ENCODE results near the gene LAG3.

The LAG3 gene

DNA sequence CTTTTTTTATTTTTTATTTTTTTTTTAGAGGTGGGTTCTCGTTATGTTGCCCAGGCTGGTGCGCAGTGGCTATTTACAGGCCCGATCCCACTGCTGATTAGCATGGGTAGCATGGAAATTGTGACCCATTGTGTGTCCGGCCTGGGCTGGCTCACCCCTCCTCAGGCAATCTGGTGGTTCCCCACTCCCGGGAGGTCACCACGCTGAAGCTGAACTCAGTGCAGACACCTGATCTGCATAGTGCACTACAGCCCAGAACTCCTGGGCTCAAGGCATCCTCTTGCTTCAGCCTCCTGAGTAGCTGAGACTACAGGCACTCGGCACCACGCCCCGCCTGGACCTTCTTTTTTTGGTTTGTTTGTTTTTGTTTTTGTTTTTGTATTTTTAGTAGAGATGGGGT, 11.5 kb downstream of the LAG3 start:
- Histone ChIP-seq H3K27ac (ENCODE audit: low read depth, low read length) (no peak overlapping the region), H3K4me1 (ENCODE audit: control insufficient read depth, low read length) (peaks cover 5% of the 10 kb centered on the region)
- TF ChIP-seq EZH2phosphoT487 (IDR thresholded peaks at IDR 0.05; ENCODE audit: borderline replicate concordance, low read length), result no peak
- TF ChIP-seq CTCF (IDR thresholded peaks at IDR 0.05; ENCODE audit: low read depth, low read length, poor library complexity, severe bottlenecking), result no peak

GRCh38 chr12:6784296-6784695, 12.0 kb downstream of the LAG3 start:
- TF ChIP-seq EZH2phosphoT487 (IDR thresholded peaks at IDR 0.05; ENCODE audit: borderline replicate concordance, low read length) (no peak), CTCF (IDR thresholded peaks at IDR 0.05; ENCODE audit: low read depth, low read length, poor library complexity, severe bottlenecking) (no peak)
- Histone ChIP-seq H3K27me3 (ENCODE audit: control insufficient read depth, low read length) (peaks cover 8% of the 10 kb centered on the region), H3K4me1 (ENCODE audit: control insufficient read depth, low read length) (peaks cover under 1% of the 10 kb centered on the region), H3K4me3 (ENCODE audit: low read length) (no peak overlapping the region), H3K9me3 (ENCODE audit: control insufficient read depth, insufficient read depth, low read length) (no peaks in the 10 kb centered on the region), H4K20me1 (ENCODE audit: control insufficient read depth, insufficient read depth, low read depth, low read length) (no peaks in the 10 kb centered on the region), H3F3A (ENCODE audit: control insufficient read depth, insufficient read depth) (0 out of 2 replicates have a peak, but pooled peaks cover under 1% of the 10 kb centered on the region), H3K36me3 (ENCODE audit: control insufficient read depth, low read length) (no peaks in the 10 kb centered on the region), H3K4me2 (ENCODE audit: low read length) (no peak overlapping the region), H3K9me2 (replicated peaks; ENCODE audit: control insufficient read depth, low read length) (no peaks in the 10 kb centered on the region), H3K27ac (ENCODE audit: low read depth, low read length) (no peak overlapping the region), H3K79me2 (ENCODE audit: control insufficient read depth, low read length) (no peaks in the 10 kb centered on the region)

More for the DNA sequence above, 11.5 kb downstream of the LAG3 start:
- Histone ChIP-seq H3F3A (ENCODE audit: control insufficient read depth, insufficient read depth) (0 out of 2 replicates have a peak, but pooled peaks cover 3% of the 10 kb centered on the region), H3K27me3 (ENCODE audit: control insufficient read depth, low read length) (peaks cover 6% of the 10 kb centered on the region; the same call in 1 of the 2 replicates), H3K9me2 (replicated peaks; ENCODE audit: control insufficient read depth, low read length) (no peaks in the 10 kb centered on the region), H4K20me1 (ENCODE audit: control insufficient read depth, insufficient read depth, low read depth, low read length) (no peaks in the 10 kb centered on the region), H3K4me3 (ENCODE audit: low read length) (no peak overlapping the region), H3K4me2 (ENCODE audit: low read length) (no peak overlapping the region), H3K36me3 (ENCODE audit: control insufficient read depth, low read length) (no peaks in the 10 kb centered on the region), H3K79me2 (ENCODE audit: control insufficient read depth, low read length) (no peaks in the 10 kb centered on the region), H3K9me3 (ENCODE audit: control insufficient read depth, insufficient read depth, low read length) (no peaks in the 10 kb centered on the region)

- H3F3A ChIP-seq (ENCODE audit: control insufficient read depth, insufficient read depth), result no peaks in the 10 kb centered on the region
- TF ChIP-seq EZH2phosphoT487 (IDR thresholded peaks at IDR 0.05; ENCODE audit: borderline replicate concordance, low read length), result no peak
- no peak for TF ChIP-seq CTCF (IDR thresholded peaks at IDR 0.05; ENCODE audit: low read depth, low read length, poor library complexity, severe bottlenecking)
- H4K20me1 ChIP-seq (ENCODE audit: control insufficient read depth, insufficient read depth, low read depth, low read length), result no peaks in the 10 kb centered on the region
- peaks cover 13% of the 10 kb centered on the region for H3K27me3 ChIP-seq (ENCODE audit: control insufficient read depth, low read length)
- no peak overlapping the region for H3K27ac ChIP-seq (ENCODE audit: low read depth, low read length)
- no peaks in the 10 kb centered on the region for H3K36me3 ChIP-seq (ENCODE audit: control insufficient read depth, low read length)
- no peaks in the 10 kb centered on the region for H3K4me1 ChIP-seq (ENCODE audit: control insufficient read depth, low read length)
- no peak overlapping the region for H3K4me3 ChIP-seq (ENCODE audit: low read length)
- H3K4me2 ChIP-seq (ENCODE audit: low read length), result no peak overlapping the region
- no peaks in the 10 kb centered on the region for H3K9me2 ChIP-seq (replicated peaks; ENCODE audit: control insufficient read depth, low read length)
- no peaks in the 10 kb centered on the region for H3K79me2 ChIP-seq (ENCODE audit: control insufficient read depth, low read length)
- H3K9me3 ChIP-seq (ENCODE audit: control insufficient read depth, insufficient read depth, low read length), result no peaks in the 10 kb centered on the region
Observed at GRCh38 chr12:6784761-6785160, 12.4 kb downstream of the LAG3 start.

All from DOHH2 (cell line).